GM12892 (cell line): ENCODE results near the gene ASB18.

Source experiments
- POLR2A ChIP-seq: IDR thresholded peaks from 2 replicates; pipeline ENCODE4 v1.6.1; 2011; ENCODE audit warnings: low read depth, low read length, control low read depth
- POLR2AphosphoS5 ChIP-seq: IDR thresholded peaks from 2 replicates; pipeline ENCODE4 v1.6.1; 2011; ENCODE audit warnings: low read depth, low read length, control low read depth

GRCh38 chr2:236295481-236295880, 31.3 kb upstream of the ASB18 start:
- TF ChIP-seq POLR2A (no peak), POLR2AphosphoS5 (no peak)
